ENCODE data around the gene ARIH2.

The ARIH2 gene

GRCh38 chr3:48929358-48930035, 10.9 kb downstream of the ARIH2 start:
- Histone ChIP-seq H2AFZ (ENCODE audit: low read length, unreplicated experiment) (no peak overlapping the region), H3K36me3 (ENCODE audit: insufficient read depth, low read length) (peaks cover 17% of the 10 kb centered on the region; the same call in 1 of the 2 replicates), H3K4me3 (ENCODE audit: low read depth, low read length) (no peak overlapping the region), H3K4me1 (ENCODE audit: control insufficient read depth, insufficient read depth, low read length, unreplicated experiment) (peaks cover 45% of the 10 kb centered on the region), H3K27ac (ENCODE audit: low read depth, low read length) (no peak overlapping the region), H3K79me2 (ENCODE audit: control insufficient read depth, insufficient read depth, low read length, unreplicated experiment) (peaks cover 76% of the 10 kb centered on the region), H3K27me3 (ENCODE audit: insufficient read depth, low read length) (no peaks in the 10 kb centered on the region)

GRCh38 chr3:48930590-48930989, 11.9 kb downstream of the ARIH2 start:
- Histone ChIP-seq H3K4me3 (ENCODE audit: low read depth, low read length) (no peak overlapping the region), H3K27ac (ENCODE audit: low read depth, low read length) (no peak overlapping the region), H3K27me3 (ENCODE audit: insufficient read depth, low read length) (no peaks in the 10 kb centered on the region), H2AFZ (ENCODE audit: low read length, unreplicated experiment) (no peak overlapping the region), H3K79me2 (ENCODE audit: control insufficient read depth, insufficient read depth, low read length, unreplicated experiment) (peaks cover 84% of the 10 kb centered on the region), H3K4me1 (ENCODE audit: control insufficient read depth, insufficient read depth, low read length, unreplicated experiment) (peaks cover 45% of the 10 kb centered on the region), H3K36me3 (ENCODE audit: insufficient read depth, low read length) (peaks cover 26% of the 10 kb centered on the region; the same call in 1 of the 2 replicates)

- no peak overlapping the region for H3K27ac ChIP-seq (ENCODE audit: low read depth, low read length)
- H3K4me1 ChIP-seq (ENCODE audit: control insufficient read depth, insufficient read depth, low read length, unreplicated experiment), result peaks cover 33% of the 10 kb centered on the region
- peaks cover 80% of the 10 kb centered on the region for H3K79me2 ChIP-seq (ENCODE audit: control insufficient read depth, insufficient read depth, low read length, unreplicated experiment)
- H2AFZ ChIP-seq (ENCODE audit: low read length, unreplicated experiment), result no peak overlapping the region
- no peak overlapping the region for H3K4me3 ChIP-seq (ENCODE audit: low read depth, low read length)
- peaks cover 26% of the 10 kb centered on the region; the same call in 1 of the 2 replicates for H3K36me3 ChIP-seq (ENCODE audit: insufficient read depth, low read length)
- no peaks in the 10 kb centered on the region for H3K27me3 ChIP-seq (ENCODE audit: insufficient read depth, low read length)
Measured at GRCh38 chr3:48931944-48932580, 13.4 kb downstream of the ARIH2 start.

GRCh38 chr3:48934333-48934991, 15.8 kb downstream of the ARIH2 start:
- Histone ChIP-seq H3K4me1 (ENCODE audit: control insufficient read depth, insufficient read depth, low read length, unreplicated experiment) (peaks cover 9% of the 10 kb centered on the region), H3K4me3 (ENCODE audit: low read depth, low read length) (no peak overlapping the region), H2AFZ (ENCODE audit: low read length, unreplicated experiment) (no peak overlapping the region), H3K27me3 (ENCODE audit: insufficient read depth, low read length) (no peaks in the 10 kb centered on the region), H3K27ac (ENCODE audit: low read depth, low read length) (no peak overlapping the region), H3K79me2 (ENCODE audit: control insufficient read depth, insufficient read depth, low read length, unreplicated experiment) (peaks cover 70% of the 10 kb centered on the region), H3K36me3 (ENCODE audit: insufficient read depth, low read length) (peaks cover 24% of the 10 kb centered on the region; the same call in 1 of the 2 replicates)

- Histone ChIP-seq H3K79me2 (ENCODE audit: control insufficient read depth, insufficient read depth, low read length, unreplicated experiment) (peaks cover 59% of the 10 kb centered on the region), H3K36me3 (ENCODE audit: insufficient read depth, low read length) (peaks cover 19% of the 10 kb centered on the region; the same call in 1 of the 2 replicates)
Measured at GRCh38 chr3:48935530-48935929, 16.9 kb downstream of the ARIH2 start.

GRCh38 chr3:48938156-48938555, 19.5 kb downstream of the ARIH2 start:
- Histone ChIP-seq H3K36me3 (ENCODE audit: insufficient read depth, low read length) (peaks cover 19% of the 10 kb centered on the region; the same call in 1 of the 2 replicates), H3K27ac (ENCODE audit: low read depth, low read length) (no peak overlapping the region), H3K4me1 (ENCODE audit: control insufficient read depth, insufficient read depth, low read length, unreplicated experiment) (no peaks in the 10 kb centered on the region), H3K27me3 (ENCODE audit: insufficient read depth, low read length) (no peaks in the 10 kb centered on the region), H3K4me3 (ENCODE audit: low read depth, low read length) (no peak overlapping the region), H2AFZ (ENCODE audit: low read length, unreplicated experiment) (no peak overlapping the region), H3K79me2 (ENCODE audit: control insufficient read depth, insufficient read depth, low read length, unreplicated experiment) (peaks cover 42% of the 10 kb centered on the region)

More at GRCh38 chr3:48935530-48935929, 16.9 kb downstream of the ARIH2 start:
- H3K27me3 ChIP-seq (ENCODE audit: insufficient read depth, low read length), result no peaks in the 10 kb centered on the region
- no peak overlapping the region for H3K27ac ChIP-seq (ENCODE audit: low read depth, low read length)
- H3K4me1 ChIP-seq (ENCODE audit: control insufficient read depth, insufficient read depth, low read length, unreplicated experiment), result peaks cover 3% of the 10 kb centered on the region
- H2AFZ ChIP-seq (ENCODE audit: low read length, unreplicated experiment), result no peak overlapping the region
- no peak overlapping the region for H3K4me3 ChIP-seq (ENCODE audit: low read depth, low read length)

- Histone ChIP-seq H3K27me3 (ENCODE audit: insufficient read depth, low read length) (no peaks in the 10 kb centered on the region), H3K27ac (ENCODE audit: low read depth, low read length) (no peak overlapping the region), H2AFZ (ENCODE audit: low read length, unreplicated experiment) (no peak overlapping the region), H3K4me3 (ENCODE audit: low read depth, low read length) (no peak overlapping the region), H3K4me1 (ENCODE audit: control insufficient read depth, insufficient read depth, low read length, unreplicated experiment) (no peaks in the 10 kb centered on the region), H3K79me2 (ENCODE audit: control insufficient read depth, insufficient read depth, low read length, unreplicated experiment) (peaks cover 40% of the 10 kb centered on the region), H3K36me3 (ENCODE audit: insufficient read depth, low read length) (peaks cover 19% of the 10 kb centered on the region; the same call in 1 of the 2 replicates)
Measured at GRCh38 chr3:48938689-48939088, 20.0 kb downstream of the ARIH2 start.

GRCh38 chr3:48945432-48945831, 26.8 kb downstream of the ARIH2 start:
- H3K27me3 ChIP-seq (ENCODE audit: insufficient read depth, low read length), result no peaks in the 10 kb centered on the region
- H2AFZ ChIP-seq (ENCODE audit: low read length, unreplicated experiment), result no peak overlapping the region
- no peak overlapping the region for H3K27ac ChIP-seq (ENCODE audit: low read depth, low read length)
- no peak overlapping the region for H3K4me3 ChIP-seq (ENCODE audit: low read depth, low read length)
- H3K79me2 ChIP-seq (ENCODE audit: control insufficient read depth, insufficient read depth, low read length, unreplicated experiment), result peaks cover 10% of the 10 kb centered on the region
- no peaks in the 10 kb centered on the region for H3K4me1 ChIP-seq (ENCODE audit: control insufficient read depth, insufficient read depth, low read length, unreplicated experiment)
- no peaks in the 10 kb centered on the region for H3K36me3 ChIP-seq (ENCODE audit: insufficient read depth, low read length)

- no peak overlapping the region for H3K4me3 ChIP-seq (ENCODE audit: low read depth, low read length)
- no peaks in the 10 kb centered on the region for H3K27me3 ChIP-seq (ENCODE audit: insufficient read depth, low read length)
- H3K4me1 ChIP-seq (ENCODE audit: control insufficient read depth, insufficient read depth, low read length, unreplicated experiment), result no peaks in the 10 kb centered on the region
- H3K79me2 ChIP-seq (ENCODE audit: control insufficient read depth, insufficient read depth, low read length, unreplicated experiment), result peaks cover 13% of the 10 kb centered on the region
- no peaks in the 10 kb centered on the region for H3K36me3 ChIP-seq (ENCODE audit: insufficient read depth, low read length)
- no peak overlapping the region for H3K27ac ChIP-seq (ENCODE audit: low read depth, low read length)
- H2AFZ ChIP-seq (ENCODE audit: low read length, unreplicated experiment), result no peak overlapping the region
Measured at GRCh38 chr3:48945891-48946549, 27.4 kb downstream of the ARIH2 start.

GRCh38 chr3:48949376-48949717, 30.7 kb downstream of the ARIH2 start:
- Histone ChIP-seq H3K4me1 (ENCODE audit: control insufficient read depth, insufficient read depth, low read length, unreplicated experiment) (no peaks in the 10 kb centered on the region), H3K4me3 (ENCODE audit: low read depth, low read length) (no peak overlapping the region), H2AFZ (ENCODE audit: low read length, unreplicated experiment) (no peak overlapping the region), H3K36me3 (ENCODE audit: insufficient read depth, low read length) (no peaks in the 10 kb centered on the region), H3K27ac (ENCODE audit: low read depth, low read length) (no peak overlapping the region), H3K79me2 (ENCODE audit: control insufficient read depth, insufficient read depth, low read length, unreplicated experiment) (peaks cover 18% of the 10 kb centered on the region), H3K27me3 (ENCODE audit: insufficient read depth, low read length) (no peaks in the 10 kb centered on the region)
